ENCODE data around the gene SNX18.

SNX18 gene

DNA sequence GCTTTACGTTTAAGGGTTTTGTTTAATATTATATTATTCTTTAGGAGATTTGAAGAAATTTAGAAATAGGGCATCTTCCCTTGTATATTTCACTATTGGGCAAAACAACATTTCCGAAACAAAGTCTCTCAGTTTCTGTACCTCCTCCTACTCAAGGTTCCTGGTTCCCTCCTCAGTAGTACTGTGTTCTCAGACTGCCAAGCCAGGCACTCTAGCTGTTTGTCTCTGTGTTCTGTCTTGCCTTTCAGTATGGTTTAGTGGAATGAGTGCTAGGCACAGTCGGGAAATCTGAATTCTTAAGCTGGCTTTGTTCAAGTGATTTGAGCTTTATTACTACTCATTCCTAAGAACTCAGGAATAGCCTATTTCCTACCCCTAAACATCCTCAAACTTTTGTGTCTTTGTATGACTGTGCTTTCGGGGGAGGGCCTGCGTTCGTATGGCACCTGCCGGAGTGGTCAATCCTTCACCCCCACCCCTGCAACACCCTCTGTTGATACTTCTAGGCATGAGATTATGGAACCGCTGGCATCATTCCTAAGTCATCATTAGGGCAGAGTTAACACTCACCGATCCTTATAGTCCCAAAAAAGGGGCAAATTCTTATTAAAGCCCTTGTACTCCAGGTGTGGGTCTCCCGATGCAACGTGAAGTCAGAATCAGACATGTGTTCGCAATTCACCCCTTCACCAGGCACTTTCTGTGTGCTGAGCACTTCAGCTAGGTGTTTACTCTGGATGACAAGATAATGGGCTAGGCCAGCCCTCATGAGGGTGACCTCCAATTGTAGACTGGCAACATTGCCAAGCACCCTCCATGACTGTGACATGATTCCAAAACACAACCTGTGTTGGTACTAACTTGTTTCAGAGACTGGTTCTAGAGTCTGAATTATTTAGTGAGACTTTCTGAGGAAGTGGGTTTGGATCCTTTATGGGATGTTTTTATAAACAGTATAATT, 24.5 kb downstream of the SNX18 start:
- no peak for TF ChIP-seq CTCF (IDR thresholded peaks at IDR 0.05; ENCODE audit: insufficient read depth, low read length, missing control alignments)
- DNase-seq (ENCODE audit: low read depth, low spot score), result no peak
- no peak overlapping the region for H3K4me3 ChIP-seq (ENCODE audit: low read depth, low read length)
- POLR2A ChIA-PET, result no interaction called here
- CTCF ChIA-PET, result interaction anchor here (1.2 kb wide), 1 partner anchor 320 kb away, joined by 3 read pairs; no protein-coding TSS in a partner anchor

GRCh38 chr5:54544044-54544443, 26.5 kb downstream of the SNX18 start:
- ChIA-PET CTCF (interaction anchor here (2.3 kb wide), 1 partner anchor 27 kb away, joined by 8 read pairs; the partner anchor contains the start of gene SNX18), POLR2A (no interaction called here)
- no peak overlapping the region for H3K4me3 ChIP-seq (ENCODE audit: low read depth, low read length)
- TF ChIP-seq CTCF (IDR thresholded peaks at IDR 0.05; ENCODE audit: insufficient read depth, low read length, missing control alignments), result no peak
- DNase-seq (ENCODE audit: low read depth, low spot score), result no peak

DNA sequence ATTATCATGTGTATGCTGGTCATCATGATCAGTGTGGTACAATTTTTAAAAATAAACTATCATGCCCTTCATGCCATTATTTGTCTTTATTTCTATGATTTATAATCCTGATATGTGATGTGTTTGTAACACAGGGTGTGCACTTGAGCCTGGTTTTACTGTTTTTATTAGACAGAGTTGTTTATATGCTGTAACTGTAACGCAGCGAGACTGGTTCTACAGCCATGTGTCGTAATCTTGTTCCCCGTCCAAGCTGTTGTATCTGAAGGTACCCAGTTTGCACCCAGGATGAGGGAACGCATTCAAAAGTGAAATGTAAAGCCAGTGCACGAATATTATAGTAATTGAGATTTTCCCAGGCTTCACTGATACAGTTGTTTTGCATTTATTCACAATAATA, 28.2 kb downstream of the SNX18 start:
- TF ChIP-seq CTCF (IDR thresholded peaks at IDR 0.05; ENCODE audit: insufficient read depth, low read length, missing control alignments), result no peak
- POLR2A ChIA-PET, result no interaction called here
- CTCF ChIA-PET, result interaction anchor here (1.0 kb wide), 1 partner anchor 29 kb away, joined by 3 read pairs; the partner anchor contains the start of gene SNX18
- no peak overlapping the region for H3K4me3 ChIP-seq (ENCODE audit: low read depth, low read length)
- DNase-seq (ENCODE audit: low read depth, low spot score), result no peak

GRCh38 chr5:54547711-54548250, 30.2 kb downstream of the SNX18 start:
- ChIA-PET CTCF (interaction anchor here (1.7 to 1.8 kb wide), 2 partner anchors 10 to 298 kb away, joined by 7 to 8 read pairs; no protein-coding TSS in a partner anchor), POLR2A (no interaction called here)
- peak; percentile 42 for DNase-seq (ENCODE audit: low read depth, low spot score)
- TF ChIP-seq CTCF (IDR thresholded peaks at IDR 0.05; ENCODE audit: insufficient read depth, low read length, missing control alignments), result no peak
- no peak overlapping the region for H3K4me3 ChIP-seq (ENCODE audit: low read depth, low read length)

DNA sequence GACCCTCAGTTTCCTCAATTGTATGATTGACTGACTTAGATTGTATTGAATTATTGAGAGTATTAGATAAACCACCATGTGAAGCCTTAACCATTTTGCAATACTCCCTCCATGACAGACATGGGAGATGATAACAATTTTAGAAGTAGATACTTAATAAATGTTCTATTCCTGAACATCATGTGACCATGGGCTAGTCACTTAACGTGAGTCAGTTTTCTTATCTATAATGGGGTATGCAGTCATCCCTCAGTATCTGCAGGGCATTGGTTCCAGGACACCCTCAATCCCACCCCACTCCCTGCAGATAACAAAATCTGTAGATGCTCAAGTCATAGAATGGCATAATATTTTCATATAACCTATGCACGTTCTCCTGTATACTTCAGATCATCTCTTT, 31.0 kb downstream of the SNX18 start:
- no peak for TF ChIP-seq CTCF (IDR thresholded peaks at IDR 0.05; ENCODE audit: insufficient read depth, low read length, missing control alignments)
- no peak overlapping the region for H3K4me3 ChIP-seq (ENCODE audit: low read depth, low read length)
- ChIA-PET POLR2A (no interaction called here), CTCF (interaction anchor here (1.7 kb wide), 1 partner anchor 11 kb away, joined by 8 read pairs; no protein-coding TSS in a partner anchor)
- no peak for DNase-seq (ENCODE audit: low read depth, low spot score)

DNA sequence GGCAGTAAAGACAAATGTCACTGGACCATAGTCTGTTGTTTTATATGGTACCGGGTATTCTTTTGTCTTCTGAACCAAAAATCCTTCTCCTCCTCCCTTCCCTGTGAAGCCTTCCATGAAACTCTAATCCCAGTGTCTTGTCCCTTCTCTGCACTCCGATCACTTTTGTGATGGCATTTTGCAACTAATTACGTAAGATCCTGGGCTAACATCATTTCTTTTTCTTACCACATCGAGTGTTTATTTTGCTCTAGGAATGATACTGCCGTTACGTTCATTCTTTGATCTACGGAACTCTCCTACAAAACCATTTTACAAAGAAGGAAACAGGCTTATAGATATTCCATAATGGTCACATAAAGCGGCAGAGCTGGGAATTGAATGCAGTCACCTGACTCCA, 33.7 kb downstream of the SNX18 start:
- no peak for DNase-seq (ENCODE audit: low read depth, low spot score)
- H3K4me3 ChIP-seq (ENCODE audit: low read depth, low read length), result no peak overlapping the region
- ChIA-PET CTCF (no interaction called here), POLR2A (no interaction called here)
- no peak for TF ChIP-seq CTCF (IDR thresholded peaks at IDR 0.05; ENCODE audit: insufficient read depth, low read length, missing control alignments)

Data from AG04449 (cell line).